GM18498 (cell line): ENCODE results near the gene TMC6.

Experiments
- ATAC-seq: cut with Tn5 transposase; IDR thresholded peaks from one replicate; pipeline ENCODE4 v1.9.1; 2021; ENCODE audit warnings: mild to moderate bottlenecking, moderate library complexity; ENCODE audit not compliant: unreplicated experiment

TMC6 gene

DNA sequence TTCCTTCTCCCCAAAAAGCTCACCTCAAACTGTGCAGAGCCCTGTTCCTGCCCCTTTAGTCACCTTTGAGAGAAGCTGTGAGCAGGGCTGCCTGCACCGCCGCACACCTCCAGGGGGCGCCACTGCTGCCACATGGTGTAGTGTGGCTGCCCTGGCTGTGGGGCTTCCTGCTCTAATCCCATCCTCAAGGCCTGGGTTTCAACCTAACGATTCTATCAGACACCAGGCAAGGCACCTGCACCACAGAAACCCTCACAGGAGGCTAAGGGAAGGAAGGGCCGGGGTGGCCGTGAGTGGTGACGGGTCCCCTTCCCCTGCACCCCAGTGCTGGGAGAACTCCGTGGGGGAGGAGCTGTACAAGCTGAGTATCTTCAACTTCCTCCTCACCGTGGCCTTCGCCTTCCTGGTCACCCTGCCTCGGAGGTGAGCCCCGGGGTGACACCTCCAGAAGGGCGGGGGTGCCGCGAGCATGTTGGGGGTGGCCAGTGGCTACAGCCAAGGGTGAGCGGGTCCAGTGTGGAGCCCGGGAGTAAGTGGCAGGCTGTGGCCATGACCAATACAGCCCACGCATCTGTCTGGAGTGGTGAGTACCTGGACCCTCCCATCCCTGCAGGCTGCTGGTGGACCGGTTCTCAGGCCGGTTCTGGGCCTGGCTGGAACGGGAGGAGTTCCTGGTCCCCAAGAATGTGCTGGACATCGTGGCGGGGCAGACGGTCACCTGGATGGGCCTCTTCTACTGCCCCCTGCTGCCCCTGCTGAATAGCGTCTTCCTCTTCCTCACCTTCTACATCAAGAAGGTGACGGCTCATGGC is 9.0 kb upstream of the TMC6 start:
- ATAC-seq: no peak

DNA sequence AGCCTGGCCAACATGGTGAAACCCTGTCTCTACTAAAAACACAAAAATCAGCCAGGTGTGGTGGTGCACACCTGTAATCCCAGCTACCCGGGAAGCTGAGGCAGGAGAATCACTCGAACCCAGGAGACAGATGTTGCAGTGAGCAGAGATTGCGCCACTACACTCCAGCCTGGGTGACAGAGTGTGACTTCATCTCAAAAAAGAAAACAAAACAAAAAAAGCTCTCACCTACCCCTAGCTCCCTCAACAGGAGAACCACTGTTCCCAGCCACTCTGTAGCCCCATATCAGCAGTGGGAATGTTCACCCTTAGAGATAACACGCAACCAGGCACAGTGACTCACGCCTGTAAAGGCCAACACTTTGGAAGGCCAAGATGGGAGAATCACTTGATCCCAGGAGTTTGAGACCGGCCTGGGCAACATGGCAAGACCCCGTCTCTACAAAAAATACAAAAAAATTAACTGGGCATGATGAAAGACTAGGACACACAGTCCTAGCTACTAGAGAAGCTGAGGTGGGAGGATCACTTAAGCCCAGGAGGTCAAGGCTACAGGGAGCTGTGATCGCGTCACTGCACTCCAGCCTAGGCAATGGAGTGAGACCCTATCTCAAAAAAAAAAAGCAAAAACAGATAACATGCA is 7.4 kb upstream of the TMC6 start:
- ATAC-seq: no peak

DNA sequence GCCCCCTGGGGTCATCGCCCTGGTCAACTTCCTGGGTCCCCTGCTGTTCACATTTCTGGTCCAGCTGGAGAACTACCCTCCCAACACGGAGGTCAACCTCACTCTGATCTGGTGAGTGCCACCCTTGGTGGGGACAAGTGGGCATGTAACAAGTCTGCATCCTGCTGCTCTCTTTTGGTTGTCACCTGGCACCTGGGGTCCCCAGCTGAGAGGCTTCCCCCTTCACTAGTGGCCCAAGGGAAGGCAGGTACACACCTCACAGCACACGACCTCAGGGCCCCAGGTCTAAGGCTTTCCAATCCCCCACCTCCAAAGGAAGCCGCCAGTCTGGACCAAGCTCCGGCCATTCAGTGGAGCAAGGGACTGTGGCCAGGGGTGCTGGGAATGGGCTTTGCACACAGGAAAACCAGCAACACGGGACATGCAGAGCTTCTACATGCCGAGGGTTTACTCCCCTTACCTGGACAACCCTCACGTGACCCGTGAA is 6.4 kb upstream of the TMC6 start:
- ATAC-seq: no peak

DNA sequence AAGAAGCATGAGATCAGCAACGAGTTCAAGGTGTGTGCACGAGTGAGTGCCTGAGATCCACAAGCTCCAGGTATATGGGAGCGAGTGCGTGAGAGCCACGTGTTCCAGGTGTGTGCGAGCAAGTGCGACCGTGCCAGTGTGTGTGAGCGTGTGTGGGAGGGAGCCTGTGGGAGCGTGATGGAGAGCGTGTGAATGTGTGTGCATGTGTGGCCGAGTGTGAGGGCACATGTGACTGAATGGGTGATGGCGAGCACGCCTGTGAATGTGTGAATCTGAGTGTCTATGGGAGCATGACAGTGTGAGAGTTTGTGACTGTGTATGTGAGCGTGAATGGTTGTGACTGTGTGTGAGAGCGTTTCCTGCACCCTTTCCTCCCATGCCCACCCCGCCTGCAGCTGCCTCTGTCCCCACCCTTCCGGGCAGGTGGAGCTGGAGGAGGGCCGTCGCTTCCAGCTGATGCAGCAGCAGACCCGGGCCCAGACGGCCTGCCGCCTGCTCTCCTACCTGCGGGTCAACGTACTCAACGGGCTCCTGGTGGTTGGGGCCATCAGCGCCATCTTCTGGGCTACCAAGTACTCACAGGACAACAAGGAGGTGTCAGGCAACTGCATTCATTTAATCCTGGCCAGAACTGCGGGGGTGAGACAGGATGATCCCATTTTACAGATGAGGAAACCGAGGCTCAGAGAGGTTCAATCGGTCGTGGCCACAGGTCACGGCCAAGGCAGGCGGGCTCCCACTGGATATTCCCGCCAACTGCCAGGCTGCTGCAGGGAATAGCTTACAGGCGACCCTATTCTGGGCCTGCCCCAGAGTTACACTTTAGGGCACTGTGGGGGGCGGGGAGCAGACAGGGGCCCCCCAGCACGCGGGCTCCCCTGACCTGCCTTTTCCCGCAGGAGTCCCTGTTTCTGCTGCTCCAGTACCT is 5.7 kb upstream of the TMC6 start:
- no peak for ATAC-seq

DNA sequence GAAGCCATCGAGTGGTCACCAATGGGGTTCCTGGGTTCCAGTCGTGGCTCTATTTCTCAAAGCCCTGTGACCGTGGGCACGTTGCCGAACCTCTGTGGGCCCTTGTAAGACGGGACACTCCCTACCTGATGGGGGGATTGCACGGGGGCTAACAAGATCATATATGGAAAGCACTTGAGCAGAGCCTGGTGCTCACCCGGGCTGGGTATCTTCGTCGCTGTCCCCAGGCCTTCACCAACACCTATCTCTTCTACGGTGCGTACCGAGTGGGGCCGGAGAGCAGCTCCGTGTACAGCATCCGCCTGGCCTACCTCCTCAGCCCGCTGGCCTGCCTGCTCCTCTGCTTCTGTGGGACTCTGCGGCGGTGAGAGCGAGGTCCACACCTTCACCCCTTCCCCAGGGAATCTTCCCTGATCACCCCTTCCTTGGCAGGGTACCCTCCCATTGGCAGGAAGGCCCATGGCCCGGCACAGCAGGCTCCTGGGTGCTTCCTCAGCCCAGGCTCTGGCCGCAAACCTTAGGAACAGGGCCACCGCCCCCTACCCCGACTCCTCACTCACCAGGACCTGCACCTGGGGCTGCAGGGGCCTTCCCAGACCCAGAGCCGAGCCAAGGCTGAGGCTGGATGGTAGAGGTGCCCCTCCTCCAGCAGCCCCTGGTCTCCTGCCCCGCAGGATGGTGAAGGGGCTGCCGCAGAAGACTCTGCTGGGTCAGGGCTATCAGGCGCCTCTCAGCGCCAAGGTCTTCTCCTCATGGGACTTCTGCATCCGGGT is 4.8 kb upstream of the TMC6 start:
- ATAC-seq: no peak

DNA sequence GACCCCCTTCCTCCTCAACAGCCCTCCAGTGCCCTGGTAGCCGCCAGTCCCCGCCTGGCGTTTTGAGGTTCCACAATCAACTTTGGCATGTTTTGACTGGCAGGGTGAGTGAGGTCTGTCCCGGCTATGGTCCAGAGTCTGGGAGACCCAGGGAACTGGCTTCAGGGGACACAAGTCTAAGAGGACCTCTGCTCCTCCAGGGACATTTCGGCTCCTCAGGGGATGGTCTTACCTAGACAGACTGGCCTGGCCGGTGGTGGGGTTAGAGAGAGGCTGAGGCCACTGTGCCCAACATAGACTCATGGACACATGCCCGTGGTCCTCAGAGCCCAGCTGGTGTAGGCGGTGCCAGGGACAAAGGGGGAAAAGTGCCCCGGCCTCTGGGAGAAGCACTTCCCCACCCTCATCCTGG is 4.2 kb upstream of the TMC6 start:
- ATAC-seq: no peak

DNA sequence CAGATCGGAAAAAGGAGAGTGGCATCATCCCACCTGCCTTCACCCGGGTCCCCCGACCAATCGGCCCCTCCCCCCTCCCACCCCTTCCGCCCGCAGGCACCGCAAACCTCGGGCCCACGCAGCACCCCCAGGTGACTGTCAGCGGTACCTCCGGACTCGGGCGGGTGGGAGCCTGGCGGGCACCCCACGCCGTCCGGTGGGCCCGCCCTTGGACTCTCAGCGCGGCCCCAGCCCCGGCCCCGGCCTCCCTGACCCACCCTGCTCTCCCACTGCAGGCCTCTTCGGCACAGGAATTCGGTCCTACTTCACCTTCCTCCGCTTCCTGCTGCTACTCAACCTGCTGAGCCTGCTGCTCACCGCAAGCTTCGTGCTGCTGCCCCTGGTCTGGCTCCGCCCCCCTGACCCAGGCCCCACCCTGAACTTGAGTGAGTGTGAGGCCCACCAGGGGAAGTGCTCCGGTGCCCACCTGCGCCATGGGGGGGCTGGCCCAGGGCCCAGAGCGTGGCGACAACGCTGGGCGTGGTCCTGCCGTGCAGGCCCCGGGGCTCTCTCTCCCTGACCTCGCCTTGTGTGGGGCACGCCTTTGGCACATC is 3.6 kb upstream of the TMC6 start:
- ATAC-seq: no peak

DNA sequence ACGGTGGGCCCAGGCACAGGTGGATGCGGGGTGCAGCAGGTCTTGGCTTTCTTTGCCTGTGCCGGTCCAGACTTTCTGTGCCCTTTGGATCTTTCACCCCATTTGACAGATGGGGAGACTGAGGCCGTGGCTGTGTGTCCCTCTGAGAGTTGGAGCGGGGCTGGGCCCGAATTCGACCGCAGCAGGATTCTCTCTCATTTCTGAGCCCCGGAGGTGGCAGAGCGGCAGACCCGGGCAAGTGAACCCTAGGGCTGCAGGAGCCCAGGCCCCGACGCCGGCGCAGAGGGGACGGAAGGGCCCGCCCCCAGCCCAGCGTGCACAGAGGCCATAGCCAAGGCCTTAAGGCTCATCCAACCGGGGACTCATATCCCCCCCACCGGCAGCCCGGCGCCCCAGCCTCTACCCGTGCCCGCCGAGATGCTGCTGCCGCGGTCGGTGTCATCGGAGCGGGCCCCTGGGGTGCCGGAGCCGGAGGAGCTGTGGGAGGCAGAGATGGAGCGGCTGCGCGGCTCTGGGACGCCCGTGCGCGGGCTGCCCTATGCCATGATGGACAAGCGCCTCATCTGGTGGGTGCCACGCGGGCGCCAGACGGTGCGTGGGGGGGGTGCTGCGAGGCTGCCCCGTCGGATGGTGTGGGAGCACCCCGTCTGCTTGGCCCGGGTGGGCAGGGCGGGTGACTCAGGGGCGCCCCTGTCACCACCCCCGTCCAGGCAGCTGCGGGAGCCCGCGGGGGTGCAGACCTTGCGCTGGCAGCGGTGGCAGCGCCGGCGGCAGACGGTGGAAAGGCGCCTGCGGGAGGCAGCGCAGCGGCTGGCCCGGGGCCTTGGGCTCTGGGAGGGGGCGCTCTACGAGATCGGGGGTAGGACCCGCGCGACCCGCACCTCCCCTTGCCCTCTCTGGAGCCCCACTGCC is 2.9 kb upstream of the TMC6 start:
- no peak for ATAC-seq

DNA sequence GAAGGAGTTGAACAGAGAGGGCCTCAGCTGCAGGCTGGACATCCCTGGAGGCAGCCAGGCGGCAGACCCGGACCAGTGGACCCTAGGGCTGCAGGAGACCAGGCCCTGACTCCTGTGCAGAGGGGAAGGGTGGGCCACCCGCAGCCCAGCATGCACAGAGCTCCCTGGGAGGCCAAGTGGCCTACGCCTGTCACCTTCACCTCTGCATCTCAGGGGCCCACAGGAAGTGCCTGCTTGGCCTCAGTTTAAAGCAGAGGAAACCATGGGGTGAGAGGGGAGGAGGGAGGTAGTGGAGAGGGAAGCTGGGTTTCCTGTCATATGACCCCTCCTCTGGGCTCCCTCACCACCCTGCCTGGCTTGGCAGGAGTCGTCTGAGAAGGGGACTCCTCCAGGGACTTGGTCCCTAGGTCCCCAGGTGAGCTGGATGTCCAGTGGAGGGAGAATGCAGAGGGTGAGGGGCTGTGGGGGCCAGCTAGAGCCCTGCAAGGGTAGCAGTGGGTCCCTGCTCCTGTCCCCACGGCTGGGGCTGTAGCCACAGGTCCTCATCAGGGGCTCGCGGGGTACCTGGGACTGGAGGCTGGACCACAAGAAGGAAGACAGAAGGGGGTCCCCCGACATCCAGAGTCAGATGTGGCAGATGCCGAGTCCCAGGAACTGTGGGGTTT is 2.0 kb upstream of the TMC6 start, which contains the start of gene TMC8:
TSS of gene TMC8 (plus strand) at position 335 of the 665 bp plus-strand sequence. CDS start 818 bp downstream, outside the sequence.
- ATAC-seq: peak; percentile 23

DNA sequence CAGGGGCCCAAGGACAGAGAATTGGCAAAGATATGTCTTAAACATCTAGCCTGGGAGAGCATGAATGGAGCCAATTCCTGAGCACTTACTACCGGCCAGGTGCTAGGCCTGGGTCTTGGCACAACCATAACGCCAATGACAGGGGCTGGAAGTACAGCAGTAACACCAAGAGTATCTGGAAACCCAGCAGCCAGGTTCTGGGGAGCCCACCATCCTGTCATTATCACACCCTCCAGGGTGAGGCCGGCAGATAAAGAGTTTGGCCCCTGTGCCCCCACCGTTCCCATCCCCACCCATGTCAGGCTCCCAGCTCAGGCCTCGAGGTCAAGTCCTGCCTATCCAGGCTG is 1.5 kb upstream of the TMC6 start:
- no peak for ATAC-seq

DNA sequence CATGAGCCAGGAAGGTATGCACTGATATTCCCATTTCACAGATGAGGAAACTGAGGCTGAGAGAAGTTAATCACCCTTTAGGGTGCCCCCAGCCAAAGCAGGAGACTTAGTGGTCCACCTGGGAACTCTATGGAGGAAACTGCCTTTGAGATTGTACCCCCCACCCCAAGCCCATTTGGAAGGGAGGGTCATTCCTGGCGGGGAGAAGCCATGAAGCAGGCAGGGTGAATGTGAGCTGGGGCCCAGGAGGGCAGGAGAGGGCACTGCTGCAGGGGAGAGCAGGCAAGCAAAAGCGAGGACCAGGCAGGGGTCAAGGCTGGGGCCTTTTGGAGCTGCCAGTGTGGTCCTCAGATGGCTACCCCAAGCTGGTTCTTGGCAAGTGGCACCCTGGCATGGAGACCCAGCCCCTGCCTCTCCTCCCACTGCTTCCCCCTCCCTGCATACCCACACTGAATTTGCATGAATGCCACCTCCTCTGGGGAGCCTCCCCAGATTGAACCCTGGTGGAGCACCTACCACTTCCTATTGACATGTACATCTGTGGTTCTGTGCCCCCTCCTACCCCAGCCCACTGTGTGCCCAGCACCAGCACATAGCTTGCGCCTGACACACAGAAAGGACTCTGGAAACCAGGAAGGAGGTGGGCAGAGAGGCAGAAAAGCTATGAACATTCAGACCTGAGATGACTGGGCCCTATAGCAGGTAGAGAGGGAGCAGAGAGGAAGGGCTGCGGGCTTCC is 965 bp upstream of the TMC6 start:
- no peak for ATAC-seq

DNA sequence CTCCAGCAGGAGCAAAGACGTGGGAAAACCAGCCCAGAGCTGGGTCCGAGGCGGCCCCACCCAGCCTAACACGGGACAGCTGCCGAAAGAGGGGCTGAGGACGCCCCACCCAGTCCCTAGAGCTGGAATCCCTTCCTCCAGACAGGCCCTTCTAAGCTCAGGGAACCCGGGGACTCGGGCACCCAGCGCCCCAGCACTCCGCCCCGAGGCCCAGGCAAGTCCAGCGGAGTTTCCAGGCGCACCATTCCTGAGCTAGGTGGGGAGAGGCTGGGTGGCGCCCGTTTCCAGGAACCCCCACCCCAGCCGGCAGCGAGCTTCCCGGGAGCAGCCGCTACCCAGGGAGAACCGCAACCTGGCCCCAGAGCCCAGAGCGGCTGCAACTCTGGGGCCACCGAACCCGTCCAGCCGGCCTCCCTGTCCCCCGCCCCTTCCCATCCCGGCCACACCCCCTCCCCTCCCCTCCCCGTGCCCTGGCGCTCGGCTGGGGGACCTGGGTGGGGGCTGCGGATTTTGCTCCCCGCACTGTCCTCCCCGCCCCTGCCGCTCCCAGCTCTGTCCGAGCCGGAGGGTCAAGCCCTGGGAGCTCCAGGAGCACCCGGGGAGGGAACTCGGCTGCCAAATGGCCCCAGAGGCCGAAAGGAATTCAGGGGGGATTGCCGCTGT is 536 bp downstream of the TMC6 start:
- ATAC-seq: no peak

DNA sequence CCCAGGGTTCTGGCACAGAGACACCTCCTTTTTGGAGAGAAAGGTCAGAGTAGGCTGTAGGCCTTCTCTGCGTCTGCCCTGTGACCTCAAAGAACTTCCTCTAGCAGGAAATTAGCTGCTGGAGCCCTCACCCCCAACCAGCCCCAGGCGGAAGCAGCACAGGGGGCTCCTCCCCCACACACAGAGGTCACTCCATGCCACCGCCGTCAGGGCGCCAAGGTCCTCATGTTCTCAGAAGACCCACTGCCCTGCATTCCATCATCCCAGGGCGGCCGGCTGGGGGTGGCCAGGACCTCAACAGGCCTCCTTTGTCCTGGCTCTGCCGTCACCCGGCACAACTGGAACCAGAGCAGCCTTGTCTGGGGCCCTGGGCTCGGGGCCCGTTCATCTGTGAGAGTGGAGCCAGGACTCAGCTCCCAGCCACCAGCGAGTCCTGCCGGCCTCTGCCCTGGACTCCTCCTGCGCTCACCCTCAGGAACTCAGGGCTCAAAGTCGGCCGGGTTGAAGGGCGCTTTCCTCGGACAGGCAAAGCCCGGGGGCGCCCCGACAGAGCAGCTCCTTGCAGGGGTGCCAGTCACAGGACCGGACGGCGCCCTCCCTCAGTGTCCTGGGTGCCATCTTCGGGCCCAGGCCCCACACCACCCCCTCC is 1.2 kb downstream of the TMC6 start:
- ATAC-seq: no peak

DNA sequence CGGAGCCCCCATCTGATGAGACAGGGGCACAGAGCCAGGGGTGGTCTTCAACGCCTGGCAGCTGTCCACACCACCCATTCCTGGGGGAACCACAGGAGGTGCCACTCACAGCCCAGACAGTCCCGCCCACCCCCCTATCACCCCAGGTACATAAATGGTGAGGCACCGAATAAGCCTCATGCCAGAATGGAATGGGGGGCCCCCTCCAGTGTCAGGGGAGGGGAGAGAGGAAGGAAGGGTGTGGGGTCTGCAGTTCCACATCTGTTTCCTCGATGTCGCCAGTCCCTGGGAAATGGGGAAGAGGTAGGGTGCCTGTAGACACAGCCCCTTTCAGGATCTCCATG is 1.7 kb downstream of the TMC6 start:
- ATAC-seq: no peak

DNA sequence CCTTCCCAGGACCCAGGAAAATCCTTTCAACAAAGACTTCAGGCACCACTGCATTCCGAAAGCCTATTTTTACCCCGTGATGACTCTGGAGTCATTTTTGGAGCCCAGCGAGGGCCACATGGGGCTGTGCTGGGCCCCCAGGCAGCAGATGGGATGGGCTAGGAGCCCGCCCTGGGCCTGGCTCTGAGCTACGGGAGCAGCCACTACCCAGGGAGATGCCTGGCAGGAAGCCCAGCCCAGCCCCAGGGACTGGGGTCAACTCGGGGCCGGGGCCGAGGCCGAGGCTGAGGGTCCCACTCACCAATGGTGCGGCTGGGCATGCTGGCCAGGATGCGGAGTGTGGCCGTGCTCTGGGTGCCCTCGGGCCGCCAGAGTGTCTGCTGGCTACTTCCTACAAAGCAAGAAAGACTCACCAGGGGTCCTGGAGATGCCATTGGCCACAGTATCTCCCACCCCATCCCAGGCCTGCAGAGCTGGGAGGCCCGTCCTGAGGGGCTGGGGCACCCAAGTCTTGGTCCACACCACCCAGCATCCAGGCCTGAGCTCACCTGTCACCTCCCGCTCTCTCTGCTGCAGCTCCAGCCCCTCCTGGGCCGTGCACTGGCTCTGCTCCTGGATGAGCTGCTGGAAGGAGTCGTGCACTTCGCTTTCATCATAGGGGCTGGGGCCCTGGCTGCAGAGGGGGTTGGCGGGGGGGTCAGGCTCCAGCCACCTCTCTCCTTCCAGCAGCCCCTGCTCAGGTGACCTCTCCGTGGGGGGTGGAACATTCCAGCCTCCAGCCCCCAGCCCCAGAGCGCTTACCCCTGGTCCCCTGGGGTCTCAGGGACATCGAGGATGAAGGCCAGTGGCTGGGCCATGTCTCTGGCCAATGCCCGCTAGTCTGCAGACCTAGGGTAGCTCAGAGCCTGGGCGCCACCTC is 2.3 kb downstream of the TMC6 start:
- no peak for ATAC-seq
